BLaER1 (cell line): Measurements from ENCODE around the gene STPG3.

Experiments used
- H3K27ac ChIP-seq: shearing (Covaris generic); formaldehyde crosslinking; 2 replicates; pipeline ENCODE4 v1.8.1; 2022
- H3K27me3 ChIP-seq: shearing (Covaris generic); formaldehyde crosslinking; 2 replicates; pipeline ENCODE4 v1.8.1; 2022
- H3K36me3 ChIP-seq: shearing (Covaris generic); formaldehyde crosslinking; 2 replicates; pipeline ENCODE4 v1.8.1; 2022
- H3K4me1 ChIP-seq: shearing (Covaris generic); formaldehyde crosslinking; 2 replicates; pipeline ENCODE4 v1.8.1; 2022
- H3K4me2 ChIP-seq: shearing (Covaris generic); formaldehyde crosslinking; 2 replicates; pipeline ENCODE4 v1.8.1; 2022
- H3K4me3 ChIP-seq: shearing (Covaris generic); formaldehyde crosslinking; 2 replicates; pipeline ENCODE4 v1.8.1; 2022
- H3K9ac ChIP-seq: shearing (Covaris generic); formaldehyde crosslinking; 2 replicates; pipeline ENCODE4 v1.8.1; 2022
- H3K9me3 ChIP-seq: shearing (Covaris generic); formaldehyde crosslinking; 2 replicates; pipeline ENCODE4 v1.8.1; 2022
- H4K20me1 ChIP-seq: shearing (Covaris generic); formaldehyde crosslinking; 2 replicates; pipeline ENCODE4 v1.8.1; 2022
- Cebpa-rat ChIP-seq: shearing (Covaris generic); IDR thresholded peaks from 2 replicates; pipeline ENCODE4 v1.8.1; 2022

Gene STPG3

DNA sequence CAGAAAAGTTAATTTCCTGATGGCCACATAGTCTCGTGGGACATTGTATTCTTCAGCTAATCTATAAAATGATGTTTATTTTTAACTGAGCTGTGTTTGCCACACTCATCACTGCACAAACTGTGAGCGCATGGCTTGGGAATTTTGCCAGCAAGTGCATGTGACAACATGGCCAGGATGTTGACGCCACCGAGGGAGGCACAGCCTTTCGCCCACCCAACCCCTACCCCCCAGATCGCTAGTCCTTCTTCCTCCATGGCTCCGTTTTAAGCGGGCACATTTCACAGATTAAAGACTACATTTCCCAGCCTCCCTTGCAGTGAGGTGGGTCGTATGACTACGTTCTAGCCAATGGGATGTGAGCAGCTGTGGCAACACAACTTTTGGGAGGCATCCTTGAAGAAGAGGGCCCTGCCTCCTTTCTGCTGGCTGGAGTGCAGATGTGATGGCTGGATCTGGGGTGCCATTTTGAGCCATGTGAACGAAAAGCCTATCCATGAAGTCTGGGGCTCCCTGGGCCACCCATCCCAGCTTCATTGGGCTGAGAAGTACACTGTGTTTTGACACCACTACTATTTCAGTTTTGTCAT, 43.1 kb downstream of the STPG3 start:
- Histone ChIP-seq H3K27me3 (peaks cover 36% of the 10 kb centered on the region), H3K4me3 (no peak overlapping the region), H3K36me3 (peaks cover 7% of the 10 kb centered on the region), H3K4me2 (0 out of 2 replicates have a peak overlapping the region, but pooled peaks have one; percentile 87), H3K9ac (no peak overlapping the region), H3K4me1 (peaks cover 40% of the 10 kb centered on the region), H3K27ac (no peak overlapping the region), H4K20me1 (peaks cover 30% of the 10 kb centered on the region), H3K9me3 (no peaks in the 10 kb centered on the region)
- no peak for TF ChIP-seq Cebpa-rat

DNA sequence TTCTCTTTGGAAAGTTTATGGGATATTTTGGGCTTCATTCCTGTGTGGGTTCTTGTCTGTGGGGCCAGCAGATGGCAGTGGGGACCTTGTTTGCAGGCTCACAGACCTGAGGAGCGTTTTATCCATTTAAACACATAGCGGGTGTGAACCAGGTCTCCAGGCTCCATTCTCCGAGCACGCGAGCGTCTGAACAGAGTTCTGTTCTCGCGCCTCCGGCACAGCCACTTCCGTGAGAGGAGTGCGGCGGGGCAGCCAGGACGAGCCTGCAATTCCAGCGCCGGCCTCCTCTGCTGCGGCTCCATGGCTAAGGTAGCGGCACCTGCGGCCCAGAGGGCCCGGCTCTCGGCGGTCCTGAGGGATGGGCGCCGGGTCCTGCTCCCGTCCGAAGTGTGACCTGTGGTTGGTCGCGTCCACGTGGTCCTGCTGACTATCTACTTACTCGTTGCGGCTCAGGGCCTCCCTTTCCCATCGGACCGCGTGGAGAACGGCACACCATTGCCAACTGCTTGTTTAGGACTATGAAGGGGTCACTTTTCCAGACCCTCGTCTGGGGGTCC, 43.7 kb downstream of the STPG3 start:
- H3K36me3 ChIP-seq: peaks cover 9% of the 10 kb centered on the region
- no peaks in the 10 kb centered on the region for H3K9me3 ChIP-seq
- H4K20me1 ChIP-seq: peaks cover 35% of the 10 kb centered on the region
- H3K9ac ChIP-seq: no peak overlapping the region
- peak overlapping the region; percentile 87 for H3K4me2 ChIP-seq
- H3K4me1 ChIP-seq: peaks cover 45% of the 10 kb centered on the region
- TF ChIP-seq Cebpa-rat: no peak
- peak overlapping the region; percentile 71 for H3K4me3 ChIP-seq
- no peak overlapping the region for H3K27ac ChIP-seq
- H3K27me3 ChIP-seq: peaks cover 42% of the 10 kb centered on the region

GRCh38 chr9:137295238-137295811, 44.2 kb downstream of the STPG3 start:
- peaks cover 9% of the 10 kb centered on the region for H3K36me3 ChIP-seq
- peak overlapping the region; percentile 87 for H3K4me2 ChIP-seq
- H3K27ac ChIP-seq: no peak overlapping the region
- H3K27me3 ChIP-seq: peaks cover 48% of the 10 kb centered on the region
- H3K9ac ChIP-seq: peak overlapping the region; percentile 64; the same call in 1 of the 2 replicates
- no peak for TF ChIP-seq Cebpa-rat
- no peaks in the 10 kb centered on the region for H3K9me3 ChIP-seq
- peaks cover 41% of the 10 kb centered on the region for H4K20me1 ChIP-seq
- peaks cover 51% of the 10 kb centered on the region for H3K4me1 ChIP-seq
- peak overlapping the region; percentile 71 for H3K4me3 ChIP-seq

GRCh38 chr9:137295849-137296669, 45.0 kb downstream of the STPG3 start:
- Histone ChIP-seq H3K4me1 (peaks cover 55% of the 10 kb centered on the region), H4K20me1 (peaks cover 48% of the 10 kb centered on the region), H3K27ac (no peak overlapping the region), H3K9ac (peak overlapping the region; percentile 64; the same call in 1 of the 2 replicates), H3K4me2 (peak overlapping the region; percentile 87), H3K27me3 (peaks cover 55% of the 10 kb centered on the region), H3K36me3 (peaks cover 9% of the 10 kb centered on the region), H3K9me3 (no peaks in the 10 kb centered on the region), H3K4me3 (peak overlapping the region; percentile 71)
- no peak for TF ChIP-seq Cebpa-rat

DNA sequence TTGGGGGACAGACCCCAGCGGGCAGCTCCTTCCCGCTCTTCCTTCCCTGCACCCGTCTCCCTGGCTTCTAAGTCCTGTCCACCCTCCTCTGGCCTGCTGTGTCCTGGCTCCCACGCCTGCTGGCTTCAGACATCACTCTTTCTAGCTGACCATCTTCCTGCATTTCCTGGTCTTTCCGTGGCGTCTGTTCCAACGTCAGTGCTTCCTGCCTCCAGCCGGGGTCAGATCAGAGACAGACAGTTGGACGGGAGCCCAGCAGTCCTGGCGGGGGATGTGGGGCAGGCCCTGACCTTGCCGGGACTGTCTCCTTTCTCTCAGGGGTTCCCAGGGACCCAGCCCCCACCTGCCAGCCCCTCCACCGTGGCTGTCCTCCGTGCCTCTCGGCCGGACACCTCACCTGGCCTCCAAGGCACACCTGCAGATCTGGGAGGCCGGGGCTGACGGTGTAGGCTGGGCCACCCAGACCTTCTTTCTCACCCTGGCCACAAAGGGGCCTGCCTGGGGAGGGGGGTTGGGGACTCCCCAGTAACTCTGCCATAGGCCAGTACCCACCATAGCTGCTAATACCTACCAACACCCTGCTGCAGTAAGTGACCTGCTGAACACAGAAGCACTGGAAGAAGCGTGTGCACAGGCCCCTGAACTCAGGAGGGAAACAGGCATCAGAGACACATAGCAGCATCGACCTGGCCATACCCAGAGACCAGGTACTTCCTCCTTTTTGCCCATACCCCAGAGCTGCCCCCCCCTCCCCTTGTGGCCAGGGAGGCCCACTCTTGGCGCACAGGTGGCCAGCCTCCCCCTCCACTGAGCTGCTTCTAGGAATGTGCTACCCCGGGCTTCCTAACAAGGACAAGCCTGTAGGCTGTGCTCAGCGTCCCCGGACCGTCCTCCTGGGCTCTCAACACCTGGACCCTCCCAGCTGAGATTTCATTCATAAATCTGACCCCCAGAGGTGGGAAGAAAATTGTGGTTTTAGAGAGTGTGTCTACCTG, 45.9 kb downstream of the STPG3 start:
- TF ChIP-seq Cebpa-rat: no peak
- Histone ChIP-seq H3K9ac (no peak overlapping the region), H3K4me1 (peaks cover 61% of the 10 kb centered on the region), H3K36me3 (peaks cover 9% of the 10 kb centered on the region), H3K4me2 (peak overlapping the region; percentile 55), H3K27me3 (peaks cover 62% of the 10 kb centered on the region), H3K9me3 (no peaks in the 10 kb centered on the region), H4K20me1 (peaks cover 55% of the 10 kb centered on the region), H3K27ac (no peak overlapping the region), H3K4me3 (no peak overlapping the region)

DNA sequence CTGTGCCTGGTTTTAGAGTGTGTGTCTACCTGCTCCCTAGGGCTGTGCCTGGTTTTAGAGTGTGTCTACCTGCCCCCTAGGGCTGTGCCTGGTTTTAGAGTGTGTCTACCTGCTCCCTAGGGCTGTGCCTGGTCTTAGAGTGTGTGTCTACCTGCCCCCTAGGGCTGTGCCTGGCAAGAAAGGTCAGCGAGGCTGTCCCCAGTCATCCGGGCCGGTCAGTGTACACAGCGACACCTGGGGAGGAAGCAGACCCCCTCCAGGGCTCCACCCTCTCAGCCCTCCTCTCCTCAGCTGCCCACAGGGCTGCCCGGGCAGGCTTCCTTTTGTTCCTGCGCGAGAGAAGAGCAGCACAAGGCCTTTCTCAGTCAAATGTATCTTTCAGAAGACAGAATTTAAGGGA, 46.9 kb downstream of the STPG3 start:
- Histone ChIP-seq H3K4me2 (peak overlapping the region; percentile 99; the same call in 1 of the 2 replicates), H3K9ac (no peak overlapping the region), H4K20me1 (peaks cover 55% of the 10 kb centered on the region), H3K27ac (no peak overlapping the region), H3K4me3 (no peak overlapping the region), H3K9me3 (no peaks in the 10 kb centered on the region), H3K36me3 (peaks cover 9% of the 10 kb centered on the region), H3K27me3 (peaks cover 62% of the 10 kb centered on the region), H3K4me1 (peaks cover 67% of the 10 kb centered on the region)
- no peak for TF ChIP-seq Cebpa-rat

DNA sequence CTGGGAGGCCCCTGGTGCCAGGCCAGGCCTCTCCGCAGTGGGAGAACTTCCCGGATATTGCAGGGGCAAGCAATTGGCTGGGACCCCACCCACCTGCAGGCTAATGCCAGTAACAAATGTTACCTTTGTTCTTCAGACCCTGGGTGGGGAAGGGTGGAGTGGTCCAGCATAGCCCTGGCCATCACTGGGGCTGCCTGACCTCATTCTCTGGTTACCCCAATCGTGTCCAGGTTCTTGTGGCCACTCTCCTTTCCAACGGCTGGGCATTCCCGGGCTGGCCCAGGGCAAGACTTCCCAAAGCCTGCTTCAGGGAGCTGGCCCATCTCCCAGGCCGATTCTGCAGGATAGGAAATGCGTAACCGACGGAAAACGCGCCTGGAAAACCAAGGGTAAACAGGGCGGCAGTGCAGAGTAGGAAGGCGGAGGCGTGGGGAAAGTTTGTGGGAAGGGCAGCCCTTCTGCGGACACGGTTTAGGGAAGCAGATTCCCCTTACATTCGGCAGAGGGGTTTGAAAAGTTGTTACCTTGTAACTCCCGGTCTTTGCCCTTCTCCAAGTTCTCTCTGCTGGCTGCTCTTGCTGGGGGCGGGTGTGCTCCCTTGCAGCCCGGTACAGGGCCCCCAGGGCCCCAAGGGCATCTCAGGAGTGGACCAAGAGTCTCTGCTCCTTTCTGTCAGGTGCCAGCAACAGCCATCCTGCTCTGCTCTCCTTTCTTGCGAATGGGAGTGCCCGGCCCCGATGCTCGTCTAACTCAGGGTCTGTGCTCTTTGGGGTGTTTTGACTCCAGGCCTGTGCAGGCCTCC, 47.5 kb downstream of the STPG3 start:
- Histone ChIP-seq H3K4me2 (peak overlapping the region; percentile 99), H3K36me3 (peaks cover 9% of the 10 kb centered on the region), H4K20me1 (peaks cover 55% of the 10 kb centered on the region), H3K4me3 (no peak overlapping the region), H3K4me1 (peaks cover 73% of the 10 kb centered on the region), H3K9me3 (no peaks in the 10 kb centered on the region), H3K27me3 (peaks cover 62% of the 10 kb centered on the region), H3K27ac (no peak overlapping the region), H3K9ac (no peak overlapping the region)
- no peak for TF ChIP-seq Cebpa-rat

GRCh38 chr9:137299203-137299565, 48.1 kb downstream of the STPG3 start:
- peaks cover 79% of the 10 kb centered on the region for H3K4me1 ChIP-seq
- no peak overlapping the region for H3K27ac ChIP-seq
- no peaks in the 10 kb centered on the region for H3K9me3 ChIP-seq

More at GRCh38 chr9:137299203-137299565, 48.1 kb downstream of the STPG3 start:
- H4K20me1 ChIP-seq: peaks cover 55% of the 10 kb centered on the region
- TF ChIP-seq Cebpa-rat: no peak
- peak overlapping the region; percentile 99 for H3K4me2 ChIP-seq
- no peak overlapping the region for H3K4me3 ChIP-seq
- no peak overlapping the region for H3K9ac ChIP-seq
- peaks cover 62% of the 10 kb centered on the region for H3K27me3 ChIP-seq
- peaks cover 9% of the 10 kb centered on the region for H3K36me3 ChIP-seq
